Body of pancreas (tissue), 4 donors: ENCODE results near the gene GNAZ.

Experiments used
- CTCF ChIP-seq, 7 experiments: fragments of 450-650 bp in 4 of 7; fragments of 200-600 bp in 3 of 7; sonication (generic) in 3 of 7; IDR thresholded peaks; one replicate each; pipeline ENCODE4 v1.5.1; 2016 to 2019; ENCODE audit warnings: antibody characterized with exemption in 7 of 7
- POLR2A ChIP-seq, 3 donors: fragments of 450-650 bp; IDR thresholded peaks; one replicate each; pipeline ENCODE4 v1.6.1; 2016; ENCODE audit warnings: antibody characterized with exemption in 3 of 3, mild to moderate bottlenecking in 2 of 3

GRCh38 chr22:23060612-23061400 lies 9.5 kb upstream of the GNAZ start:
- no peak for TF ChIP-seq CTCF (IDR thresholded peaks at IDR 0.05)
- TF ChIP-seq POLR2A (IDR thresholded peaks at IDR 0.05) = no peak
